ENCODE data around the gene MS4A4A. TPM values are rescaled to one million over a fixed set of nuclear protein-coding genes. Genes with fewer than 3 reads are reported as not detected.

Gene MS4A4A
- total and polyA plus RNA-seq, 8 donors, result 1.4 to 28.1 (median 6.6) TPM; not detected in 1

DNA sequence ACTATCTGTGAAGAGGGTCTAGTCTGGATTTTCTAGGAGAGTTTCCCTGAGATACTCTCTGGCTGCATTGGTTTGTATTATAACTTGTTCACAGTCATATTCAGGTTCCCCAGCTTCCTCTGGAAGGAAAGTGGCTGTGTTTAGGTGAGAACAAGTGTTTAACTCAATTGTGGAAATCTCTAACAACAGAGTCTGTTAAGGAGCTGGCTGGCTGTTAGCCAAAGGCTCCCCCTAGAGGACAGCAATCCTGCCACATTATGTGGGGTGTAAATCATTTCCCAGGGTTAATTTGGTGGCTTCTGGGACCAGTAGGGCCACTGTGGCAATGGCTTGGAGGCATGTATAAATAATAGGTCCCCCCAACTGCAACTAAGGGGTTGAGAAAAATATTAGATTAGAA is 65.0 kb downstream of the MS4A4A start:
- TF ChIP-seq CTCF (IDR thresholded peaks at IDR 0.05) (peak in 1 of 7 experiments; percentile 29), POLR2A (IDR thresholded peaks at IDR 0.05) (no peak)
- peak; percentile 46 to 60 for DNase-seq
- Histone ChIP-seq H3K9me3 (no peaks in the 10 kb centered on the region), H3K27me3 (no peaks in the 10 kb centered on the region), H3K4me1 (no peaks in the 10 kb centered on the region), H3K36me3 (no peaks in the 10 kb centered on the region), H3K27ac (no peak overlapping the region), H3K4me3 (no peak overlapping the region)
- intact Hi-C loops (cut with DNase I; ENCODE audit: low total_unique reads), result no loop called here

- no peak overlapping the region for H3K4me3 ChIP-seq
- H3K27me3 ChIP-seq, result no peaks in the 10 kb centered on the region
Observed at GRCh38 chr11:60347084-60347797, 66.8 kb downstream of the MS4A4A start.

DNA sequence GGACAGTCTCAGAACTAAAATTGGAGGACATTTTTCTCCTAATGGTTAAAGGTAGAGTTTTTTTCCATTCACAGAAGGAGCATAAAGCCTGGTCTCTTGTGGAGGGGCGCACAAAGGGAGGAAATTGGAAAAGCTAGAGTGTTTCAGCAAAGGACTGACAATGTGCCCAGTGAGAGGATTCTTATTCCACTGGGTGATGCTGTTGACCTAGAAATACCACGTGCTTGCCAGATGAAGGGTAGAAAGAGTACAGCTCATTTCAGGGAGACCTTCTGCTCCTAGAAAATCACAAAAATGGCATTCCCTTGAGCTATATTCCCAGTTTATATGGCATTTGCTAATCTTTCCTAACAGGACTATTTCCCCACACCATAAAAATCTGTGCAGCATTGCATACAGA is 67.7 kb downstream of the MS4A4A start:
- Histone ChIP-seq H3K9me3 (no peaks in the 10 kb centered on the region), H3K4me3 (no peak overlapping the region), H3K27me3 (no peaks in the 10 kb centered on the region), H3K36me3 (no peaks in the 10 kb centered on the region), H3K4me1 (no peaks in the 10 kb centered on the region), H3K27ac (no peak overlapping the region)
- DNase-seq, result no peak
- TF ChIP-seq EP300 (IDR thresholded peaks at IDR 0.05) (no peak), POLR2AphosphoS5 (IDR thresholded peaks at IDR 0.05) (no peak), CTCF (IDR thresholded peaks at IDR 0.05) (no peak), POLR2A (IDR thresholded peaks at IDR 0.05) (no peak)
- WGBS, 5 donors, result 71 to 77% (median 71%) methylated on average over 2 of the region's 2 CpGs
- intact Hi-C loops (cut with DNase I; ENCODE audit: low total_unique reads), result no loop called here

More at GRCh38 chr11:60347084-60347797, 66.8 kb downstream of the MS4A4A start:
- Histone ChIP-seq H3K9me3 (no peaks in the 10 kb centered on the region), H3K36me3 (no peaks in the 10 kb centered on the region), H3K4me1 (no peaks in the 10 kb centered on the region), H3K27ac (no peak overlapping the region)
- TF ChIP-seq CTCF (IDR thresholded peaks at IDR 0.05), result no peak
- intact Hi-C loops (cut with DNase I; ENCODE audit: low total_unique reads), result no loop called here
- DNase-seq, result no peak
- 88 to 97% (median 95%) methylated on average over 2 of the region's 2 CpGs for WGBS, 5 donors

GRCh38 chr11:60349990-60350389 is 69.5 kb downstream of the MS4A4A start:
- no peak for DNase-seq
- intact Hi-C loops (cut with DNase I; ENCODE audit: low total_unique reads), result no loop called here
- H3K27me3 ChIP-seq, result no peaks in the 10 kb centered on the region
- no peak overlapping the region for H3K4me3 ChIP-seq
- H3K4me1 ChIP-seq, result no peaks in the 10 kb centered on the region
- H3K9me3 ChIP-seq, result no peaks in the 10 kb centered on the region
- 80 to 91% (median 87%) methylated on average over 1 of the region's 1 CpG for WGBS, 5 donors
- no peaks in the 10 kb centered on the region for H3K36me3 ChIP-seq
- no peak overlapping the region for H3K27ac ChIP-seq
- no peak for TF ChIP-seq CTCF (IDR thresholded peaks at IDR 0.05)

Data from stomach (tissue), 9 donors.